NB4 (cell line): Measurements from ENCODE around the gene GRIN2D.

Experiments used
- CTCF ChIP-seq: IDR thresholded peaks from one replicate; pipeline ENCODE4 v1.5.1; 2012; ENCODE audit warnings: low read depth, low read length
- POLR2A ChIP-seq: IDR thresholded peaks from 2 replicates; pipeline ENCODE4 v1.6.1; 2011; ENCODE audit warnings: mild to moderate bottlenecking; ENCODE audit not compliant: insufficient read length; ENCODE audit errors: extremely low read depth

GRCh38 chr19:48365602-48366001 is 27.9 kb upstream of the GRIN2D start:
- TF ChIP-seq CTCF (no peak), POLR2A (no peak)
